H1 (cell line): ENCODE results near the gene BLNK. TPM values are rescaled to one million over a fixed set of nuclear protein-coding genes. Genes with fewer than 3 reads are reported as not detected.
A peak's percentile ranks its signal among the peaks of the same experiment; 100 is the strongest.

Experiments used
- CTCF ChIA-PET: fragments of 300-600 bp; sonication (Branson Sonifier 250); formaldehyde crosslinking; loops from one replicate; lab custom pipeline; 2021; ENCODE audit not compliant: partially characterized antibody; lab: Charles Lee
- POLR2A ChIA-PET: fragments of 300-600 bp; sonication (Branson Sonifier 250); formaldehyde crosslinking; loops from one replicate; lab custom pipeline; 2021; ENCODE audit warnings: inconsistent platforms; ENCODE audit not compliant: partially characterized antibody; lab: Charles Lee
- DNase-seq, 2 experiments: peaks; one replicate each; pipeline versions ENCODE4 v3.0.0 to v3.0.0-alpha.2; 2010 to 2022; ENCODE audit warnings: low spot score in 2 of 2, low read depth in 1 of 2, mixed read lengths in 1 of 2
- FAIRE-seq: peaks from 2 replicates; lab custom pipeline; 2011; peaks lifted over from hg19 to GRCh38; lab: Jason Lieb, UNC
- H2AFZ ChIP-seq: 2 replicates; pipeline ENCODE4 v1.8.1; 2012; ENCODE audit warnings: low read length, inconsistent platforms
- H2AK5ac ChIP-seq: 2 replicates; pipeline ENCODE4 v1.6.1; 2013; ENCODE audit warnings: low read depth, low read length
- H2BK120ac ChIP-seq: replicated peaks from 2 replicates; pipeline ENCODE3; 2013; ENCODE audit warnings: low read depth, low read length, inconsistent platforms
- H2BK12ac ChIP-seq: 2 replicates; pipeline ENCODE4 v1.6.1; 2013; ENCODE audit warnings: low read depth, low read length
- H2BK15ac ChIP-seq: 2 replicates; pipeline ENCODE4 v1.6.1; 2013; ENCODE audit warnings: low read length
- H2BK20ac ChIP-seq: 2 replicates; pipeline ENCODE4 v1.6.1; 2013; ENCODE audit warnings: low read length
- H2BK5ac ChIP-seq: 2 replicates; pipeline ENCODE4 v1.6.1; 2013; ENCODE audit warnings: low read depth, low read length
- H3K14ac ChIP-seq: 2 replicates; pipeline ENCODE4 v1.6.1; 2013; ENCODE audit warnings: inconsistent platforms; ENCODE audit not compliant: insufficient read length
- H3K18ac ChIP-seq: 2 replicates; pipeline ENCODE4 v1.6.1; 2013; ENCODE audit warnings: low read length; ENCODE audit errors: extremely low read depth
- H3K23ac ChIP-seq: 2 replicates; pipeline ENCODE4 v1.6.1; 2013; ENCODE audit warnings: inconsistent platforms; ENCODE audit not compliant: insufficient read length
- H3K23me2 ChIP-seq: 2 replicates; pipeline ENCODE4 v1.6.1; 2013; ENCODE audit warnings: low read depth, low read length
- H3K27ac ChIP-seq: 2 replicates; pipeline ENCODE4 v1.6.1; 2011; ENCODE audit warnings: low read depth, low read length, inconsistent platforms
- H3K27me3 ChIP-seq, 4 experiments: replicated peaks in 1 of 4; 1 replicate in 1 of 4; 2 replicates in 3 of 4; pipeline versions ENCODE4 v1.6.1 to v1.8.1; 2011 to 2013; ENCODE audit warnings: low read length in 3 of 4, mild to moderate bottlenecking in 3 of 4, inconsistent platforms in 2 of 4, mixed read lengths in 2 of 4, moderate library complexity in 1 of 4; ENCODE audit not compliant: control insufficient read depth in 3 of 4, insufficient read depth in 3 of 4; ENCODE audit errors: extremely low read depth in 1 of 4
- H3K36me3 ChIP-seq, 4 experiments: 2 replicates each; pipeline versions ENCODE4 v1.6.1 to v1.8.1; 2011 to 2013; ENCODE audit warnings: mild to moderate bottlenecking in 4 of 4, low read length in 3 of 4, moderate library complexity in 2 of 4, control low read depth in 1 of 4, inconsistent platforms in 1 of 4; ENCODE audit not compliant: insufficient read depth in 4 of 4, control insufficient read depth in 2 of 4
- H3K4ac ChIP-seq: replicated peaks from 2 replicates; pipeline ENCODE3; 2013; ENCODE audit warnings: low read length, low read depth, mixed read lengths, inconsistent platforms; ENCODE audit not compliant: insufficient read length
- H3K4me1 ChIP-seq, 4 experiments: replicated peaks in 1 of 4; 1 replicate in 1 of 4; 2 replicates in 3 of 4; pipeline versions ENCODE4 v1.6.1 to v1.8.1; 2011 to 2013; ENCODE audit warnings: low read length in 3 of 4, inconsistent platforms in 2 of 4, mixed read lengths in 1 of 4; ENCODE audit not compliant: insufficient read depth in 4 of 4, control insufficient read depth in 3 of 4
- H3K4me2 ChIP-seq, 2 experiments: 2 replicates each; pipeline versions ENCODE4 v1.6.1 to v1.8.1; 2011 to 2013; ENCODE audit warnings: low read depth in 2 of 2, low read length in 2 of 2, control low read depth in 1 of 2, inconsistent platforms in 1 of 2, mild to moderate bottlenecking in 1 of 2; ENCODE audit not compliant: insufficient read depth in 1 of 2
- H3K4me3 ChIP-seq, 4 experiments: fragments of 200-600, 300-600 bp in 1 of 4; sonication (generic), shearing (Covaris generic), sonication (Bioruptor Twin) in 1 of 4; 2 replicates each; pipeline versions ENCODE4 v1.5.1 to v1.8.1; 2011 to 2016; ENCODE audit warnings: low read length in 4 of 4, low read depth in 3 of 4, control low read depth in 2 of 4, inconsistent platforms in 2 of 4, mild to moderate bottlenecking in 2 of 4, mixed read lengths in 1 of 4, moderate library complexity in 1 of 4; ENCODE audit not compliant: insufficient read depth in 2 of 4; ENCODE audit errors: extremely low read depth in 1 of 4
- H3K56ac ChIP-seq: replicated peaks from 2 replicates; pipeline ENCODE3; 2013; ENCODE audit warnings: low read depth, mild to moderate bottlenecking, mixed read lengths, low read length, inconsistent platforms; ENCODE audit not compliant: insufficient read length
- H3K79me1 ChIP-seq: 2 replicates; pipeline ENCODE4 v1.6.1; 2013; ENCODE audit warnings: low read depth, low read length, control low read depth
- H3K79me2 ChIP-seq, 2 experiments: 2 replicates each; pipeline versions ENCODE4 v1.6.1 to v1.8.1; 2012 to 2013; ENCODE audit warnings: low read length in 2 of 2, mild to moderate bottlenecking in 2 of 2, inconsistent platforms in 1 of 2; ENCODE audit not compliant: insufficient read depth in 2 of 2, control insufficient read depth in 1 of 2
- H3K9ac ChIP-seq, 4 experiments: replicated peaks in 1 of 4; 1 replicate in 1 of 4; 2 replicates in 3 of 4; pipeline versions ENCODE4 v1.6.1 to v1.8.1; 2011 to 2013; ENCODE audit warnings: low read depth in 3 of 4, low read length in 3 of 4, control low read depth in 2 of 4, mild to moderate bottlenecking in 2 of 4, moderate library complexity in 2 of 4, inconsistent platforms in 1 of 4; ENCODE audit errors: extremely low read depth in 1 of 4
- H3K9me3 ChIP-seq, 2 experiments: 2 replicates each; pipeline versions ENCODE4 v1.6.1 to v1.8.1; 2012 to 2013; ENCODE audit warnings: mild to moderate bottlenecking in 2 of 2, moderate library complexity in 2 of 2, control low read depth in 1 of 2, inconsistent platforms in 1 of 2, low read depth in 1 of 2, low read length in 1 of 2, mixed read lengths in 1 of 2; ENCODE audit not compliant: insufficient read depth in 2 of 2
- H4K20me1 ChIP-seq, 2 experiments: replicated peaks in 1 of 2; 2 replicates each; pipeline versions ENCODE3 to v1.8.1; 2011 to 2013; ENCODE audit warnings: inconsistent platforms in 2 of 2, low read length in 2 of 2, mild to moderate bottlenecking in 1 of 2; ENCODE audit not compliant: insufficient read depth in 2 of 2, control insufficient read depth in 1 of 2
- H4K5ac ChIP-seq: 2 replicates; pipeline ENCODE4 v1.6.1; 2013; ENCODE audit warnings: low read length, low read depth, mixed read lengths, inconsistent platforms; ENCODE audit not compliant: insufficient read length
- H4K8ac ChIP-seq: 2 replicates; pipeline ENCODE4 v1.8.0; 2013; ENCODE audit warnings: mild to moderate bottlenecking, moderate library complexity, low read length, inconsistent platforms; ENCODE audit not compliant: insufficient read depth; ENCODE audit errors: extremely low read depth
- H4K91ac ChIP-seq: replicated peaks from 2 replicates; pipeline ENCODE3; 2013; ENCODE audit warnings: low read length, mixed read lengths, inconsistent platforms; ENCODE audit not compliant: insufficient read length
- EP300 ChIP-seq, 2 experiments: IDR thresholded peaks; 1 replicate in 1 of 2; 2 replicates in 1 of 2; pipeline ENCODE4 v1.6.1; 2011 to 2012; ENCODE audit warnings: low read depth in 2 of 2, low read length in 2 of 2, mild to moderate bottlenecking in 2 of 2, borderline replicate concordance in 1 of 2, inconsistent platforms in 1 of 2, moderate library complexity in 1 of 2
- SIN3A ChIP-seq, 2 experiments: IDR thresholded peaks in 1 of 2; conservative IDR thresholded peaks in 1 of 2; 2 replicates each; pipeline ENCODE4 v1.6.1; 2011 to 2012; ENCODE audit warnings: low read length in 2 of 2, improper control_type of control experiment in 1 of 2, low read depth in 1 of 2, mild to moderate bottlenecking in 1 of 2
- WGBS, 2 experiments: shearing (Covaris generic) in 1 of 2; methylation state at CpG; one replicate each; pipeline versions ENCODE4 v1.1.6 to v1.1.7; 2013 to 2015; ENCODE audit warnings: low lambda C conversion rate in 2 of 2, mixed read lengths in 2 of 2, inconsistent platforms in 1 of 2, low coverage in 1 of 2, missing lambda C conversion rate in 1 of 2; ENCODE audit not compliant: insufficient replicate concordance in 2 of 2, insufficient coverage in 1 of 2, insufficient read length in 1 of 2; ENCODE audit errors: extremely low coverage in 1 of 2, missing lambda C conversion rate in 1 of 2; 5-methylcytosine and 5-hydroxymethylcytosine counted together
- polyA plus RNA-seq, 7 experiments: library from polyadenylated mRNA; depleted of rRNA in 3 of 7; stranded (reverse) in 5 of 7; unstranded in 2 of 7; fragments of >200 nt in 5 of 7; fragments of 200-250 nt in 2 of 7; gene quantifications; 1 replicate in 5 of 7; 2 replicates in 1 of 7; 4 replicates in 1 of 7; pipeline versions ENCODE4 v1.2.1 to v1.2.3, GENCODE V29; 2011 to 2013; ENCODE audit warnings: missing spikeins in 2 of 7, mixed read lengths in 2 of 7
- total RNA-seq: library from RNA; stranded (reverse); fragmentation: NEBNext Ultra II Directional; extraction: Animal tissue kit (Norgen Biotek cat#: 25700); gene quantifications from 2 replicates; pipeline ENCODE4 v1.2.1, GENCODE V29; 2021

The BLNK gene
- total and polyA plus RNA-seq, 2 of the 8 experiments (the other 6 are each of a cell fraction or from before 2014, with no cell fraction given), result not detected

DNA sequence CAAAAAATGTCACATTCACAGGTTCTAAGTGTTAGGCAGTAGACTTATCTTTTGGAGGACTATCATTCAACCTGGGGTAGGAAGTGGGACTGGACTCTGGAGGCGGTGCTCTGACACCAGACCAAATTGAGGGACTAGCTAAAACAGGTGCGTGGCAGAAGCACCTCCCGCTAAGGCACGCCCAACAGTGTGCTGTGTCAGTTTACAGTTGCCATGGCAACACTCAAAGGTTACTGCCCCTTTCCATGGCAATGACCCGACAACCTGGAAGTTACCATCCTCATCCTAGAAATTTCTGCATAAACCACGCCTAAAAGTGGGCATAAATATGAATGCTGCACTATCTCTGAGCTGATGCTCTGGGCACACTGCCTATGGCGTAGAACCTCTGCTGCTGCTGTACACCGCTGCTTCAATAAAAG, 14.0 kb upstream of the BLNK start:
- Histone ChIP-seq H3K9ac (no peak overlapping the region), H3K27ac (no peak overlapping the region), H3K79me1 (no peaks in the 10 kb centered on the region), H2AFZ (no peak overlapping the region), H4K5ac (no peak overlapping the region), H3K4me1 (peaks cover 0 to 3% (median 0%) of the 10 kb centered on the region in 4 experiments; a peak in 2 of 7 replicates), H2BK20ac (no peak overlapping the region), H3K9me3 (no peaks in the 10 kb centered on the region), H3K4me3 (no peak overlapping the region), H3K18ac (no peak overlapping the region), H3K79me2 (no peaks in the 10 kb centered on the region), H3K23me2 (no peaks in the 10 kb centered on the region), H2BK120ac (no peak overlapping the region), H3K36me3 (no peaks in the 10 kb centered on the region), H3K4me2 (no peak overlapping the region), H2BK5ac (no peak overlapping the region), H3K27me3 (peaks cover 0 to 2% (median 0%) of the 10 kb centered on the region in 4 experiments; a peak in 1 of 7 replicates), H3K14ac (no peak overlapping the region), H3K4ac (no peak overlapping the region), H2AK5ac (no peak overlapping the region), H2BK15ac (no peak overlapping the region), H4K20me1 (no peaks in the 10 kb centered on the region), H3K23ac (no peak overlapping the region), H4K8ac (no peak overlapping the region), H2BK12ac (no peak overlapping the region), H4K91ac (no peak overlapping the region), H3K56ac (no peak overlapping the region)
- 50% methylated on average over 8 of the region's 8 CpGs; no CpG with 5 or more reads in 1 of the 2 experiments for WGBS, 2 experiments
- TF ChIP-seq SIN3A (conservative IDR thresholded peaks at IDR 0.05 in 1 of 2, IDR thresholded peaks at IDR 0.05 in 1 of 2; ENCODE audit: low read depth in 1 of 2, low read length in 2 of 2), result peak in 1 of 2 experiments; percentile 64; a peak in 1 of 4 replicates
- TF ChIP-seq EP300 (IDR thresholded peaks at IDR 0.05; ENCODE audit: borderline replicate concordance in 1 of 2, low read depth in 2 of 2, low read length in 2 of 2), result no peak
- DNase-seq (peak in 1 of 2 experiments; percentile 57), FAIRE-seq (peak; percentile 73)
- ChIA-PET POLR2A (interaction anchor here (1.3 kb wide), 1 partner anchor 155 kb away, joined by 6 read pairs; the partner anchor contains the start of gene ZNF518A), CTCF (interaction anchor here (1.0 to 4.9 kb wide), 5 partner anchors 17 to 269 kb away, joined by 3 to 38 read pairs (median 6); no protein-coding TSS in a partner anchor)
